ENCODE results near the gene B4GALT2.

Gene B4GALT2

GRCh38 chr1:43953361-43953760 is 25.6 kb upstream of the B4GALT2 start:
- no peak overlapping the region for H3K4me3 ChIP-seq (ENCODE audit: low read length)

GRCh38 chr1:43954036-43954435 is 25.0 kb upstream of the B4GALT2 start:
- no peak overlapping the region for H3K4me3 ChIP-seq (ENCODE audit: low read length)
- no peak for TF ChIP-seq ZNF274 (IDR thresholded peaks at IDR 0.05; ENCODE audit: low read depth, low read length)

More at GRCh38 chr1:43953361-43953760, 25.6 kb upstream of the B4GALT2 start:
- no peak for TF ChIP-seq ZNF274 (IDR thresholded peaks at IDR 0.05; ENCODE audit: low read depth, low read length)

- TF ChIP-seq ZNF274 (IDR thresholded peaks at IDR 0.05; ENCODE audit: low read depth, low read length), result no peak
Observed at GRCh38 chr1:43956234-43956633, 22.8 kb upstream of the B4GALT2 start.

GRCh38 chr1:43957407-43958040 is 21.5 kb upstream of the B4GALT2 start:
- no peak overlapping the region for H3K4me3 ChIP-seq (ENCODE audit: low read length)
- no peak for TF ChIP-seq ZNF274 (IDR thresholded peaks at IDR 0.05; ENCODE audit: low read depth, low read length)

More at GRCh38 chr1:43956234-43956633, 22.8 kb upstream of the B4GALT2 start:
- no peak overlapping the region for H3K4me3 ChIP-seq (ENCODE audit: low read length)

GRCh38 chr1:43958351-43959255 is 20.4 kb upstream of the B4GALT2 start:
- TF ChIP-seq ZNF274 (IDR thresholded peaks at IDR 0.05; ENCODE audit: low read depth, low read length), result no peak
- H3K4me3 ChIP-seq (ENCODE audit: low read length), result no peak overlapping the region

- no peak for TF ChIP-seq ZNF274 (IDR thresholded peaks at IDR 0.05; ENCODE audit: low read depth, low read length)
- H3K4me3 ChIP-seq (ENCODE audit: low read length), result no peak overlapping the region
Observed at GRCh38 chr1:43960798-43961197, 18.2 kb upstream of the B4GALT2 start.

GRCh38 chr1:43961692-43962091 is 17.3 kb upstream of the B4GALT2 start:
- H3K4me3 ChIP-seq (ENCODE audit: low read length), result no peak overlapping the region
- no peak for TF ChIP-seq ZNF274 (IDR thresholded peaks at IDR 0.05; ENCODE audit: low read depth, low read length)

- H3K4me3 ChIP-seq (ENCODE audit: low read length), result no peak overlapping the region
- TF ChIP-seq ZNF274 (IDR thresholded peaks at IDR 0.05; ENCODE audit: low read depth, low read length), result no peak
Observed at GRCh38 chr1:43962324-43962723, 16.7 kb upstream of the B4GALT2 start.

GRCh38 chr1:43963006-43963405 is 16.0 kb upstream of the B4GALT2 start:
- H3K4me3 ChIP-seq (ENCODE audit: low read length), result no peak overlapping the region
- TF ChIP-seq ZNF274 (IDR thresholded peaks at IDR 0.05; ENCODE audit: low read depth, low read length), result no peak

GRCh38 chr1:43963890-43964289 is 15.1 kb upstream of the B4GALT2 start:
- TF ChIP-seq ZNF274 (IDR thresholded peaks at IDR 0.05; ENCODE audit: low read depth, low read length), result no peak
- no peak overlapping the region for H3K4me3 ChIP-seq (ENCODE audit: low read length)

- no peak overlapping the region for H3K4me3 ChIP-seq (ENCODE audit: low read length)
- no peak for TF ChIP-seq ZNF274 (IDR thresholded peaks at IDR 0.05; ENCODE audit: low read depth, low read length)
Observed at GRCh38 chr1:43965316-43965715, 13.7 kb upstream of the B4GALT2 start.

GRCh38 chr1:43968348-43968948 is 10.6 kb upstream of the B4GALT2 start:
- TF ChIP-seq ZNF274 (IDR thresholded peaks at IDR 0.05; ENCODE audit: low read depth, low read length), result no peak

GRCh38 chr1:43969416-43969745 is 9.6 kb upstream of the B4GALT2 start:
- TF ChIP-seq ZNF274 (IDR thresholded peaks at IDR 0.05; ENCODE audit: low read depth, low read length), result no peak
- H3K4me3 ChIP-seq (ENCODE audit: low read length), result no peak overlapping the region

More at GRCh38 chr1:43968348-43968948, 10.6 kb upstream of the B4GALT2 start:
- no peak overlapping the region for H3K4me3 ChIP-seq (ENCODE audit: low read length)

GRCh38 chr1:43969746-43970466 is 9.1 kb upstream of the B4GALT2 start, which contains the start of gene DPH2:
DPH2 (plus strand) TSS chr1:43970010; CDS start chr1:43970176, 166 bp downstream.
- TF ChIP-seq ZNF274 (IDR thresholded peaks at IDR 0.05; ENCODE audit: low read depth, low read length), result no peak
- H3K4me3 ChIP-seq (ENCODE audit: low read length), result peak within 1 kb of the TSS; percentile 71
